HCT116 (cell line): ENCODE data around the gene SNAPC4. TPM values are rescaled to one million over a fixed set of nuclear protein-coding genes. Genes with fewer than 3 reads are reported as not detected.

ENCODE experiments used
- ATAC-seq: fragments of 200-7000 bp; cut with Tn5 transposase; 2 replicates; pipeline ENCODE4 v1.9.1; 2020; ENCODE audit warnings: mild to moderate bottlenecking, moderate library complexity
- BruUV-seq: library from RNA; stranded (reverse); fragments of 400-500 nt; replicated peaks from 2 replicates; lab custom pipeline; 2021; lab: Mats Ljungman, UMichigan
- CTCF ChIA-PET: fragments of 300-600 bp; sonication (Branson Sonifier 250); formaldehyde crosslinking; loops from one replicate; lab custom pipeline; 2021; ENCODE audit warnings: antibody characterized with exemption; lab: Charles Lee
- POLR2A ChIA-PET: fragments of 300-600, 350-600 bp; sonication (Branson Sonifier 250); formaldehyde crosslinking; loops from one replicate; lab custom pipeline; 2021; ENCODE audit warnings: antibody characterized with exemption; lab: Charles Lee
- RAD21 ChIA-PET, 2 experiments: fragments of 300-600 bp; sonication (Branson Sonifier 250); formaldehyde crosslinking; loops; one replicate each; lab custom pipeline; 2023; ENCODE audit warnings: low total read pairs in 2 of 2; ENCODE audit not compliant: uncharacterized antibody in 2 of 2, unreplicated experiment in 2 of 2, low non-redundant PET in 1 of 2; lab: Charles Lee
- DNase-seq: peaks from one replicate; pipeline ENCODE4 v3.0.0-alpha.2; 2010; ENCODE audit warnings: low read depth, low spot score
- H2AFZ ChIP-seq: fragments of 200-600 bp; shearing (Covaris generic), sonication (generic); 2 replicates; pipeline ENCODE4 v1.6.1; 2017; ENCODE audit warnings: low read depth, mixed run types, mixed read lengths, antibody characterized with exemption, low read length; ENCODE audit not compliant: poor library complexity, severe bottlenecking
- H3K27ac ChIP-seq: 2 replicates; pipeline ENCODE4 v1.5.1; 2012; ENCODE audit warnings: low read depth, low read length
- H3K27me3 ChIP-seq: fragments of 200-600 bp; sonication (generic); 2 replicates; pipeline ENCODE4 v1.6.1; 2016; ENCODE audit warnings: mixed run types, low read length, mixed read lengths; ENCODE audit not compliant: insufficient read depth
- H3K36me3 ChIP-seq, 2 experiments: fragments of 200-500 bp in 1 of 2; fragments of 200-600 bp in 1 of 2; sonication (Bioruptor generic) in 1 of 2; sonication (generic) in 1 of 2; 2 replicates each; pipeline versions ENCODE4 v1.5.1 to v1.6.1; 2014 to 2016; ENCODE audit warnings: low read length in 2 of 2, inconsistent platforms in 1 of 2, mixed read lengths in 1 of 2, mixed run types in 1 of 2; ENCODE audit not compliant: insufficient read depth in 2 of 2, control insufficient read depth in 1 of 2
- H3K4me1 ChIP-seq, 2 experiments: fragments of 200-600 bp in 1 of 2; sonication (generic) in 1 of 2; 2 replicates each; pipeline versions ENCODE4 v1.5.1 to v1.6.1; 2012 to 2017; ENCODE audit warnings: low read length in 2 of 2, inconsistent platforms in 1 of 2, mild to moderate bottlenecking in 1 of 2, mixed read lengths in 1 of 2, mixed run types in 1 of 2, moderate library complexity in 1 of 2; ENCODE audit not compliant: insufficient read depth in 2 of 2, control insufficient read depth in 1 of 2
- H3K4me2 ChIP-seq: fragments of 200-600 bp; sonication (generic); 2 replicates; pipeline ENCODE4 v1.6.1; 2017; ENCODE audit warnings: mixed run types, low read length, mixed read lengths
- H3K4me3 ChIP-seq, 2 experiments: fragments of 200-600 bp in 1 of 2; sonication (generic) in 1 of 2; replicated peaks in 1 of 2; 2 replicates each; pipeline ENCODE4 v1.5.1; 2011 to 2016; ENCODE audit warnings: low read length in 2 of 2, control low read depth in 1 of 2, low read depth in 1 of 2, mild to moderate bottlenecking in 1 of 2, mixed read lengths in 1 of 2, mixed run types in 1 of 2
- H3K79me2 ChIP-seq: fragments of 200-600 bp; sonication (generic); 2 replicates; pipeline ENCODE4 v1.6.1; 2017; ENCODE audit warnings: mild to moderate bottlenecking, mixed run types, low read length, moderate library complexity, mixed read lengths; ENCODE audit not compliant: insufficient read depth
- H3K9ac ChIP-seq: fragments of 200-600 bp; sonication (generic); 2 replicates; pipeline ENCODE4 v1.6.1; 2016; ENCODE audit warnings: low read length, mixed read lengths
- H3K9me2 ChIP-seq: fragments of 200-600 bp; sonication (generic), shearing (Covaris generic); 2 replicates; pipeline ENCODE4 v1.6.1; 2017; ENCODE audit warnings: mixed run types, mild to moderate bottlenecking, moderate library complexity; ENCODE audit not compliant: insufficient read depth
- H3K9me3 ChIP-seq, 2 experiments: fragments of 200-500 bp in 1 of 2; fragments of 200-600 bp in 1 of 2; sonication (Bioruptor generic) in 1 of 2; sonication (generic) in 1 of 2; 2 replicates each; pipeline ENCODE4 v1.6.1; 2014 to 2017; ENCODE audit warnings: low read length in 2 of 2, mixed read lengths in 2 of 2, inconsistent platforms in 1 of 2, low read depth in 1 of 2, mild to moderate bottlenecking in 1 of 2, mixed run types in 1 of 2, moderate library complexity in 1 of 2; ENCODE audit not compliant: control insufficient read depth in 1 of 2, insufficient read depth in 1 of 2
- H4K20me1 ChIP-seq: fragments of 200-600 bp; sonication (generic), shearing (Covaris generic); 2 replicates; pipeline ENCODE4 v1.6.1; 2017; ENCODE audit warnings: mixed run types, mild to moderate bottlenecking, moderate library complexity; ENCODE audit not compliant: insufficient read depth
- CBX3 ChIP-seq: IDR thresholded peaks from 2 replicates; pipeline ENCODE4 v1.6.1; 2012; ENCODE audit warnings: low read depth
- ELF1 ChIP-seq: IDR thresholded peaks from 2 replicates; pipeline ENCODE4 v1.6.1; 2012; ENCODE audit warnings: low read depth, borderline replicate concordance
- FOSL1 ChIP-seq: IDR thresholded peaks from 2 replicates; pipeline ENCODE4 v1.6.1; 2012; ENCODE audit warnings: low read depth
- JUND ChIP-seq: IDR thresholded peaks from 2 replicates; pipeline ENCODE4 v1.6.1; 2012
- POLR2A ChIP-seq: IDR thresholded peaks from 2 replicates; pipeline ENCODE4 v1.7.0; 2011; ENCODE audit warnings: borderline replicate concordance; ENCODE audit not compliant: insufficient read depth, insufficient read length; ENCODE audit errors: extremely low read depth
- REST ChIP-seq: IDR thresholded peaks from 2 replicates; pipeline ENCODE4 v1.6.1; 2012; ENCODE audit warnings: low read depth
- TCF7L2 ChIP-seq: IDR thresholded peaks from 2 replicates; pipeline ENCODE4 v1.7.0; 2011; ENCODE audit warnings: borderline replicate concordance, inconsistent platforms; ENCODE audit not compliant: insufficient read depth, insufficient read length; ENCODE audit errors: extremely low read depth
- YY1 ChIP-seq: IDR thresholded peaks from 2 replicates; pipeline ENCODE4 v1.6.1; 2011; ENCODE audit warnings: low read length, low read depth, moderate library complexity, mild to moderate bottlenecking; ENCODE audit not compliant: insufficient replicate concordance; ENCODE audit errors: extremely low read depth
- ZBTB33 ChIP-seq: IDR thresholded peaks from 2 replicates; pipeline ENCODE4 v1.6.1; 2011; ENCODE audit warnings: mild to moderate bottlenecking, low read length, moderate library complexity; ENCODE audit not compliant: insufficient replicate concordance; ENCODE audit errors: extremely low read depth
- ZFX ChIP-seq: fragments of 450-650 bp; IDR thresholded peaks from 2 replicates; pipeline ENCODE4 v1.6.1; 2017
- ZNF274 ChIP-seq: fragments of 200-500 bp; sonication (Bioruptor generic); IDR thresholded peaks from 2 replicates; pipeline ENCODE4 v1.6.1; 2014; ENCODE audit warnings: mild to moderate bottlenecking, low read depth, low read length, inconsistent platforms
- intact Hi-C: fragments of 100-400 bp; cut with micrococcal nuclease; formaldehyde crosslinking; loops from 2 replicates; pipeline ENCODE4 v1.10.0; 2022
- total RNA-seq: library from RNA; stranded (reverse); gene quantifications from one replicate; pipeline ENCODE4 v1.2.1, GENCODE V29; 2021; ENCODE audit not compliant: unreplicated experiment
- TF ChIP-seq, protein P1 (sequence below): IDR thresholded peaks from 2 replicates; pipeline ENCODE4 v1.6.1; 2012

Gene SNAPC4
- total RNA-seq, 1 experiment from 2014 or later: 20.4 TPM

DNA sequence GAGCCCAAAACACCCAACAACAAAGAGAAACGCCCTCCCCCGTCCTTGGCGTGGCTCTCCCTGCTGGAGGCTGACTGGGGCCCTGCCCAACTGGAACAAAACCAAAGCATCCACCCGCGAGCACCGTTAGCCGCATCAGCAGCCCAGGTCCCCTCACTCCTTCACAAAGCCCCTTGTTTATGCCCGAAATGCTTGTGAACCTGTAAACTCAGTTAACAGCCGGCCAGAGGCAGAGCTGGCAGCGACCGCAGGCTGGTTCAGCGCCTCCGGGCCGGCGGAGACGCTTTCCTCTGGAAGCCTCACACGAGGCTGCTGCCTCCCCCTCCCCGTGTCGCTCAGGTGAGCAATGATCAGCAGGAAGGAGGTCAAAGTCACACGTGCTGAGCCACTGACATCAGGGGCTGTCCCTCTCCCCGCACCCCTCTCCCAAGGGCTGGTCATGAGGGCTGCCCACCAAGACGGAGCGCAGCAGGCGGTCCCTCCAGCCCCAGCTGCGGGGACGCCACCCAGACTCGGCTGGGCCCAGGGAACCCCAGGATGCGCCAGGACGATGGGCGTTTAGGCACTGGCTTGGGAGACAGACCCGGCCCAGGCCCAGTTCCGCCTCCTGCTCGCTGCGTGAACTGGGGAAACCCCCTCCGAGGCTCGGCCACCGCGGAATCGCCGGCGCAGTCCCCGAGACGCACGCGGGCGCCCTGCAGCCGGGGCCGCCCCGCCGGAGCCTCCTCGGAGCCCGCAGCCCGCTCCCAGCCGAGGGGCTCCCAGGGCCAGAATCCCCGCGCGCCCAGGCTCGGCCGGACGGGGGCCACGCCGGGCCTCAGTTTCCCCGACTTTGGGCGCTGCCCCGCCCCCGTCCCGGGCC, 563 bp downstream of the SNAPC4 start:
- no peak for DNase-seq
- intact Hi-C loops: loop anchor here (1.0 to 2.0 kb wide), 3 partner anchors 53 to 87 kb away; no protein-coding TSS in a partner anchor
- TF ChIP-seq ZFX: peak; percentile 66; the same call in 1 of the 2 replicates
- TF ChIP-seq TCF7L2: no peak
- peak; percentile 26 for ATAC-seq
- ChIA-PET RAD21 (no interaction called here), CTCF (no interaction called here), POLR2A (no interaction called here)
- Histone ChIP-seq H3K4me1 (peaks cover 7 to 16% of the 10 kb centered on the region in 2 experiments), H3K27ac (peak overlapping the region; percentile 92), H3K9ac (peak overlapping the region; percentile 84), H3K36me3 (peaks cover 40 to 48% of the 10 kb centered on the region in 2 experiments; a peak in 3 of 4 replicates), H2AFZ (no peak overlapping the region), H3K4me3 (peak overlapping the region; percentile 82 to 93), H4K20me1 (no peaks in the 10 kb centered on the region), H3K79me2 (peaks cover 49% of the 10 kb centered on the region), H3K9me3 (no peaks in the 10 kb centered on the region), H3K9me2 (no peaks in the 10 kb centered on the region), H3K27me3 (no peaks in the 10 kb centered on the region), H3K4me2 (peak overlapping the region; percentile 89)
- no TSS peak for BruUV-seq

GRCh38 chr9:136398286-136398685, 1.7 kb downstream of the SNAPC4 start:
- peak overlapping the region; percentile 89 for H3K4me2 ChIP-seq
- no peak for ATAC-seq
- no TSS peak for BruUV-seq
- H3K4me1 ChIP-seq: peaks cover 7 to 16% of the 10 kb centered on the region in 2 experiments
- RAD21 ChIA-PET: no interaction called here
- peak overlapping the region; percentile 92; the same call in 1 of the 2 replicates for H3K27ac ChIP-seq
- H3K9me2 ChIP-seq: no peaks in the 10 kb centered on the region
- H3K36me3 ChIP-seq: peaks cover 37 to 48% of the 10 kb centered on the region in 2 experiments; a peak in 3 of 4 replicates
- peak overlapping the region; percentile 82 to 93 for H3K4me3 ChIP-seq
- H3K9ac ChIP-seq: peak overlapping the region; percentile 84; the same call in 1 of the 2 replicates
- intact Hi-C loops: no loop called here
- CTCF ChIA-PET: no interaction called here
- peaks cover 57% of the 10 kb centered on the region for H3K79me2 ChIP-seq
- POLR2A ChIA-PET: no interaction called here
- no peaks in the 10 kb centered on the region for H3K9me3 ChIP-seq
- H3K27me3 ChIP-seq: no peaks in the 10 kb centered on the region
- DNase-seq: no peak
- H4K20me1 ChIP-seq: no peaks in the 10 kb centered on the region
- no peak overlapping the region for H2AFZ ChIP-seq
- TF ChIP-seq ZBTB33 (no peak), TCF7L2 (no peak), ZNF274 (no peak), YY1 (no peak), CBX3 (no peak), JUND (no peak), ZFX (no peak), FOSL1 (no peak), POLR2A (no peak), ELF1 (no peak), REST (no peak)
- TF ChIP-seq, protein P1, sequence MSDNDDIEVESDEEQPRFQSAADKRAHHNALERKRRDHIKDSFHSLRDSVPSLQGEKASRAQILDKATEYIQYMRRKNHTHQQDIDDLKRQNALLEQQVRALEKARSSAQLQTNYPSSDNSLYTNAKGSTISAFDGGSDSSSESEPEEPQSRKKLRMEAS: no peak
